ENCODE results near the gene CAPZB.

DNA sequence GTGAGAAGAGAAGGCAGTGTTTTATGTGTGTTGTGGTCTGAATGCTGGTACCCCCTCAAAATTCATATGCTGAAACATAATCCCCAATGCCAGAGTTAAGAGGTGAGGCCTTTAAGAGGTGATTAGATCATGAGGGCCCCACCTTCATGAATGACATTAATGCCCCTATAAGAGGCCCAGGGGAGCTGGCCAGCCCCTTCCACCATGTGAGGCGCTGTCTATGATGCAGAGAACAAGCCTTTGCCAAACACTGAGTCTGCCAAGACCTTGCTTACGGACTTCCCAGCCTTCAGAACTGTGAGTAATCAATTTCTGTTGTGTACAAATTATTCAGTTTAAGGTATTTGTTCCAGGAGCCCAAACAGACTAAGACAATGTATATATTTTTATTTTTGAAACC lies 20.2 kb downstream of the CAPZB start:
- TF ChIP-seq CTCF (IDR thresholded peaks at IDR 0.05) (no peak), POLR2AphosphoS5 (IDR thresholded peaks at IDR 0.05) (no peak), POLR2A (IDR thresholded peaks at IDR 0.05) (no peak)

Measured in breast epithelium (tissue), 3 donors.